Measurements from ENCODE around the gene BNIPL. TPM values are rescaled to one million over a fixed set of nuclear protein-coding genes. Genes with fewer than 3 reads are reported as not detected.
A peak's percentile ranks its signal among the peaks of the same experiment; 100 is the strongest.

BNIPL gene
- total and polyA plus RNA-seq, 2 of the 13 experiments (the other 11 are each of a cell fraction or from before 2014, with no cell fraction given), result 0.40 to 1.1 TPM

- TF ChIP-seq ZHX1 (CRISPR knock-in tag; IDR thresholded peaks at IDR 0.05; ENCODE audit: low read depth), result peak; percentile 51; the same call in 1 of the 2 replicates
- no peak for TF ChIP-seq SETDB1 (CRISPR knock-in tag; IDR thresholded peaks at IDR 0.05; ENCODE audit: borderline replicate concordance)
- peak; percentile 71; the same call in 1 of the 2 replicates for TF ChIP-seq ZNF556 (CRISPR knock-in tag; IDR thresholded peaks at IDR 0.05; ENCODE audit: borderline replicate concordance)
- TF ChIP-seq ZBTB33 (CRISPR knock-in tag; IDR thresholded peaks at IDR 0.05), result 0 out of 2 replicates have a peak, but pooled peaks have one; percentile 29
- TF ChIP-seq SRY (CRISPR knock-in tag; IDR thresholded peaks at IDR 0.05), result 0 out of 2 replicates have a peak, but pooled peaks have one; percentile 50
- TF ChIP-seq DMAP1 (CRISPR knock-in tag; IDR thresholded peaks at IDR 0.05), result peak; percentile 57
- TF ChIP-seq RBM39 (IDR thresholded peaks at IDR 0.05; ENCODE audit: low read depth, low read length, poor library complexity, severe bottlenecking), result peak; percentile 32
- peak; percentile 73; the same call in 1 of the 2 replicates for TF ChIP-seq ZNF275 (CRISPR knock-in tag; IDR thresholded peaks at IDR 0.05; ENCODE audit: borderline replicate concordance)
- 0 out of 2 replicates have a peak, but pooled peaks have one; percentile 13 for TF ChIP-seq HNRNPL (IDR thresholded peaks at IDR 0.05; ENCODE audit: low read depth, low read length)
- TF ChIP-seq ZNF784 (CRISPR knock-in tag; IDR thresholded peaks at IDR 0.05; ENCODE audit: borderline replicate concordance), result peak; percentile 62; the same call in 1 of the 2 replicates
- TF ChIP-seq GPBP1L1 (CRISPR knock-in tag; IDR thresholded peaks at IDR 0.05), result no peak
- no peak for TF ChIP-seq NRL (CRISPR knock-in tag; IDR thresholded peaks at IDR 0.05; ENCODE audit: borderline replicate concordance)
- TF ChIP-seq ETV6 (CRISPR knock-in tag; conservative IDR thresholded peaks at IDR 0.05), result 0 out of 2 replicates have a peak, but pooled peaks have one; percentile 43
- TF ChIP-seq ZNF747 (CRISPR knock-in tag; IDR thresholded peaks at IDR 0.05; ENCODE audit: borderline replicate concordance), result peak; percentile 85; the same call in 1 of the 2 replicates
- 0 out of 2 replicates have a peak, but pooled peaks have one; percentile 43 for TF ChIP-seq ZFP82 (CRISPR knock-in tag; IDR thresholded peaks at IDR 0.05; ENCODE audit: borderline replicate concordance)
- TF ChIP-seq IKZF1 (IDR thresholded peaks at IDR 0.05), result no peak
- TF ChIP-seq ZNF138 (CRISPR knock-in tag; IDR thresholded peaks at IDR 0.05; ENCODE audit: low read depth), result peak; percentile 60; the same call in 1 of the 2 replicates
- TF ChIP-seq ZNF563 (CRISPR knock-in tag; IDR thresholded peaks at IDR 0.05), result peak; percentile 70; the same call in 1 of the 2 replicates
- TF ChIP-seq ZNF317 (CRISPR knock-in tag; IDR thresholded peaks at IDR 0.05), result peak; percentile 62
Observed at GRCh38 chr1:151059109-151060006, 23.0 kb downstream of the BNIPL start, which contains the start of gene CDC42SE1 (continued).
